Forelimb muscle (tissue), 1 donor: ENCODE measurements around the gene S100A6. TPM values are rescaled to one million over a fixed set of nuclear protein-coding genes. Genes with fewer than 3 reads are reported as not detected.
"Not testable (repeated sequence)": the region's sequence is repeated elsewhere in the genome, so short reads cannot be mapped to it uniquely, and the experiment has no call there.

Source experiments
- DNase-seq: peaks from one replicate; pipeline ENCODE4 v3.0.0-alpha.2; 2013; ENCODE audit warnings: low read depth
- polyA plus RNA-seq: library from polyadenylated mRNA; unstranded; fragments of 120-200 nt; gene quantifications from one replicate; pipeline ENCODE4 v1.2.1, GENCODE V29; 2013; ENCODE audit not compliant: insufficient read length

The S100A6 gene
- polyA plus RNA-seq, 1 donor, result 191 TPM

DNA sequence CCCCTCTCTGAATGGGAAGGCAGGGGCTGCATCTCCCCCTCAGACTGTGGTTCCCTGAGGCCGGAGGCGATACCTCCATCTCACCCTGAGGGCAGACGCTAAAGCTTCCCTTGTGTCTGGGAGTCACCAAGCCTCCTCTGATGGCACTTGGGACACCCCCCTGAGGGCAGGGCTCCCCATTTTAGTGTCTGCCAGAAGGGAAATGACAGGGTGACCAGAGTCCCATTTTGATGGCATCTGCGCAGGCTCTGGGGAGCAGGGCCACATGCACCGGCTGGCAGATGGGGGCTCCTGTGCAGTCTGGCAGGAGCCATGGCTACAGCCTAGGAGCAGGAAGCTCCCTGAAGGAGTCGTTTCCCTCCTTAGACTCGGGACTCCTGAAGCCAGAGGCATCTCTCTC is 28.2 kb upstream of the S100A6 start:
- DNase-seq, result no peak

DNA sequence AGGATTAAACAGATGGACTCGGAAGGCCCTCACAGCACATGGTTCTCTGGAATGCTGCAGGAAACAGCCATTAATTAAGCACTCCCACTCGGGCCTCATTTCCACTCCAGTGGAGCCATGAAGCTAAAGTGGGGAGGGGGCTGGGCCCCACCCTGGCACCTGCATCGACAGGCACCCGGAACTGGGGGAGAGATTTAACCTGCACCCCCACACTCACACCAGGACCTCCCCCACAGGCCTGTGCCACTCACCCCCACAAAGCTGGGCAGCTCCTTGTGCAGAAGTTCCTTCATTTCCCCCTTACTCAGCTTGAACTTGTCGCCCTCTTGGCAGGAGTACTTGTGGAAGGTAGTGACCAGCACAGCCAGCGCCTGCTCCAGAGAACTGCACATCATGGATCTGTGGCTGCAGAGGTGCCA is 27.7 kb upstream of the S100A6 start:
- no peak for DNase-seq

DNA sequence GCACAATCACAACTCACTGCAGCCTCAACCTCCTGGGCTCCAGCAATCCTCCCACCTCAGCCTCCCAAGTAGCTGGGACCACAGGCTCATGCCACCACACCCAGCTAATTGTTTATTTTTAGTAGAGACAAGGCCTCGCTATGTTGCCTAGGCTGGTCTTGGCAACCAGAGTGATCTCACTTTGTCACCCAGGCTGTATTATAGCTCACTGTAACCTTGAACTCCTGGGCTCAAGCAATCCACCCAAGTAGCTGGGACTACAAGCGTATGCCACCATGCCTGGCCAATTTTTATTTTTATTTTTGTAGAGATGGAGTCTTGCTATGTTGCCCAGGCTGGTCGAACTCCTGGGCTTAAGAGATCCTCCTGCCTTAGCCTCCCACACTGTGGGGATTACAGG is 26.2 kb upstream of the S100A6 start:
- not testable (repeated sequence) for DNase-seq

DNA sequence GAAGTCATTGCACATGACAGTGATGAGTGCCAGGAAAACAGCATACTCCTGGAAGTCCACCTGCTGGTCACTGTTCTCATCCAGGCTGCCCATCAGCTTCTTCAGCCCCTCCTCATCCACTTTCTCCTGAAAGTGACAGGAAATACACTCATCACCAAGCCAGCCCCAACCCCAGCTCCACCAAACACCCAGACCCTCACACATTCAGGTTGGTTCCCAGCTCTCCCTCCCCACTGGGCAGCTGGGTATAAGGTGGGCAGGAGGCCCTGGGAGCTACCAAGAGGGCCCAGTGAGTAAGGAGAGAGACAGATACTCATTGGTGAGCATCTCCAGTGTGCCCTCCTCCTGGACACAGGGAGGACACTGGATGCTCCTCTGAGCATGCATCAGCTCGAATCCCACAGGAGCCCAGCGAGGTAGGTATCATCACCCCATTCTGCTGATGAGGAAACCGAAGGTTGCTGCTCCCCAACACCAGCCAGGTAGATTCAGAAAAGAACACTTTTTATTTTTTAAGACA is 25.7 kb upstream of the S100A6 start:
- no peak for DNase-seq

DNA sequence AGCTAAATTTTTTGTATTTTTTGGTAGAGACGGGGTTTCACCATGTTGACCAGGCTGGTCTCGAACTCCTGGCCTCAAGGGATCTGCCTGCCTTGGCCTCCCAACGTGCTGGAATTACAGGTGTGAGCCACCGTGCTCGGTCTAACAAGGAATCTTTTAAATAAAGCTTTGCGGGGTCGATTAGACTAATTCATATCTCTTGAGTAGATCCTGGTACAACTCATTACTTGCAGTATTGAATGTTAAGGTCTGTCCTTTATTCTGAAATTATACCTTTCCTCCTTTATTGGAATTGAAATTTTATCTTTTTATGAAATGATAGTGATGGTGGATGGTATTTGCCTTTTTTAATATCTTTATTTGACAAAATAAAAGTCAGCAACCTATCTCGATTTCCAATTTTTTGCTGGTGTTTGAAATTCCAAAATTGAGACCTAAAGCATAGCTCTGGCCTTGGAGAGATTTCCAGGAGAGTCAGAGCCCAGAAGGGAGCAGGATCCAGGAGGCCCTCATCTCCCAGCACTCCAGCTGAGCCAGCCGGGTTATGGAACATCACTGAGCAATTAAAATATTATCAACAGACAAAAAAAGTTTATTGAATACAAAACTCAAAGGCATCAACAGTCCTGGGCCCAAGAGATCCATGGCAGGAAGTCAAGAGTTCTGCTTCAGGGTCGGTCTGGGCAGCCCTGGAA is 25.1 kb upstream of the S100A6 start:
- no peak for DNase-seq

DNA sequence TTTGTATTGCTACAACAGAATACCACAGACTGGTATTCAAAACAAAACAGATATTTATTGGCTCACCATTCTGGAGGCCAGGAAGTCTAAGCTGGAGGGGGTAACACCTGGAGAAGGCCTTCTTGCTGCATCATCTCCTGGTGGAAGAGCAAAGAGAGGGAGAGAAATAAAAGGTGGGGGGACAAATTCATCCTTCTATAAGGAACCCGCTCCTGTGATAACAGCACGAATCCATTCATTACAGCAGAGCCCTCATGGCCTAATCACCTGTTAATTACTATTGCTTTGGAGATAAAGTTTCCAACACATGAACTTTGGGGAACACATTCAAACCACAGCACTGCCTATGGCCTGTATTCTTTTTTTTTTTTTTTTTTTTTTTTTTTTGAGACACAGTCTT is 24.4 kb upstream of the S100A6 start:
- DNase-seq, result no peak

DNA sequence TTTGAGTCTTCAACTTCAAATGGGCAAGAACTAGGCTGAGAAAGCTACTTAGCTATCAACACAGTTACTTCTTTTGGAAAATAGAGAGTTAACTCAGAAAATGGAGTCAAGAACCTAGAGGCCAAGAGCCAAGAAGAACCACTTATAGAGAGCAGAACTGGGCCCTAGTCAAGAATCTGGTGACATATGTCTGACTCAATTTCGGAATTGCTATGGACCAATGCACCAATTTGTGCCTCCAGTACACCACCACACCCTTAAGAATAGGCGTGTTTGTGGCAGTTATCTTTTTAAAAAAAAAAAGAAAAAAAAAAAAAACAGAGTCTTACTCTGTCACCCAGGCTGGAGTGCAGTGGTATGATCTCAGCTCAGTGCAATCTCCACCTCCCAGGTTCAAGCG is 22.1 kb upstream of the S100A6 start:
- DNase-seq, result no peak

DNA sequence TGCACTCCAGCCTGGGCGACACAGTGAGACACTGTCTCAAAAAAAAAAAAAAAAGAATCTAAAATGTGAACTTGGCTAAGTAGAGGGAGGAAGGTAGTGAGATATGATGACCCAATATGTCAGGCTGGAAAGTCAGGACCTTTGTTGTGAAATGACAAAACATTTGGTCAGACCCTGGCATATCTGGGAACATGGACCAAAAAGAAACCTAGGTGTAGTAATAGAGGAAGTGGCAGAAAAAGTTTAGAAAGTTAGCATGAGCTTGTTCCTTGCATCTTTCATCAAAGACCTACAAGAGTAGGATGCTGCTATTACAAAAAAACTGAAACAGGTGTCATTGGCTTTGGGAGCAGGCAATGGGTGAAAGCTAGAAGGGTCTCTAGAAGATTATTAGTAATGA is 20.6 kb upstream of the S100A6 start:
- DNase-seq, result no peak

DNA sequence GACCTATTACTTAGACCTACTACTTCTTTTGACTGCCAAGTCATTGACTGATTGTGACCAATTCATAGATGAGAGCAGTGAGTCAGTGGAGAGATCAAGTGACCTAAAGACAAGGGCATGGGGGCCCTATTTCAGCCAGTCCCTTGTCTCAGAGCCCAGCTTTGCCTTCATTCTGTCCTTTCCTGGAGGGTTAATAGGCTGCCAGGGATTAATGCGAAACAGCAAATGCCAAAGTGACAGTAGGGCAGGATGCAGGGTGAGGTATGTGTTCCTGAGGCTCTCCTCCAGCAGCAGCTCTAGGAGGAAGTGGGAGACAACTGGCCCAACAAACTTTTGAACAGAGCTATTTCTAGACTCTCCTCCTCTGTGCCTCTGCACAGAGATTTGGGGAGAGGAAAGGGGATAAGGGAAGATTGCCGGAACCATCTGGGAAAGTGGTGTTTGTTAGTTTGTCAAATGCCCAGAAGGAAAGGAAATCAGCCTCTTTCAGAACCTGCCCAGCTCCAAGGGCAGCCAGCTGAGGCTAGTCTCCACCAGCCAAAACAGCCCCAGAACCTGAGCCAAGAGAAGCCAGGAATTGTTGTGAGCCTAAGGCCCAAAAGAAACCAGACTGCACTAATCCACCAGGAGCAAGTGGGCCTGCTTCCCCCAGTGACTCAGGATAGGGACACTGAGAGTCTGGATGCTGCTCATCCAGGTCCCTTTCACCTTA is 18.2 kb upstream of the S100A6 start:
- DNase-seq, result no peak

DNA sequence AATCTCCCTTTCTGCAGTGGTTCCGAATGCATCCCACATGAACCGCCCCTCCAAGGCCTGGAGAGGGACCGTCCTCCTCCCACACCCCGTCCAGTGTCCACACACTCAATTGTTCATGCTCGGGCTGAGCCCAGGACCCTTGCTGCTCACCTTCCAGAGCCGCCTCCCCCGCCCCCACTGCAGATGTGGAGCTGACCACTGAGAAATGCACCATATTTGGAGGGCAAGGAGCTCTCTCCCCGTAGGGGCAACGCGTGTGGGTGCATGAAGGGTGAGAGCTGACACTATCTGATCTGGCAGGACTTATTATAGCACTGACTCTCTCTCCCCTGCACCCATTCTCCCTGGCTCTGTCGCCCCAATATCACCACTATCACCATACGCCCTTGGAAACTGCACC is 17.3 kb upstream of the S100A6 start:
- DNase-seq, result no peak

DNA sequence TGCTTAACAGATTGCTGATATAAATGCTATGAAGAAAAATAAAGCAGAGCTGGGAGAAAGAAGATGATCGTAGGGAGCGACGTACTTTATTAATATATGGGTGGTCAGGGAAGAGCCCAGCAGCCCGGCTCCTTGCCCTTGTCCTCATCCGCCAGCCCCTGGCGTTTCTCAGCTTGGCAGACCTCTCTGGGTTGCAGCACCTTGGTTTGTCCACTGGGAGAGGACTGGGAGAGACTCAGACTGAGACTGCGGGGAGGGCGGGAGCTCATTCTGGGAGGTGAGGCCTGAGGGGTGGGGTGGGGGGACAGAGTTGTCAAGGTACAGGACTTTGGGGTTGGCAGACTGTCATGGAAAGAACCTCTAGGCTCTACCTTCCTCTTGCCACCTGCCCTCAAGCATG is 16.5 kb upstream of the S100A6 start:
- no peak for DNase-seq

DNA sequence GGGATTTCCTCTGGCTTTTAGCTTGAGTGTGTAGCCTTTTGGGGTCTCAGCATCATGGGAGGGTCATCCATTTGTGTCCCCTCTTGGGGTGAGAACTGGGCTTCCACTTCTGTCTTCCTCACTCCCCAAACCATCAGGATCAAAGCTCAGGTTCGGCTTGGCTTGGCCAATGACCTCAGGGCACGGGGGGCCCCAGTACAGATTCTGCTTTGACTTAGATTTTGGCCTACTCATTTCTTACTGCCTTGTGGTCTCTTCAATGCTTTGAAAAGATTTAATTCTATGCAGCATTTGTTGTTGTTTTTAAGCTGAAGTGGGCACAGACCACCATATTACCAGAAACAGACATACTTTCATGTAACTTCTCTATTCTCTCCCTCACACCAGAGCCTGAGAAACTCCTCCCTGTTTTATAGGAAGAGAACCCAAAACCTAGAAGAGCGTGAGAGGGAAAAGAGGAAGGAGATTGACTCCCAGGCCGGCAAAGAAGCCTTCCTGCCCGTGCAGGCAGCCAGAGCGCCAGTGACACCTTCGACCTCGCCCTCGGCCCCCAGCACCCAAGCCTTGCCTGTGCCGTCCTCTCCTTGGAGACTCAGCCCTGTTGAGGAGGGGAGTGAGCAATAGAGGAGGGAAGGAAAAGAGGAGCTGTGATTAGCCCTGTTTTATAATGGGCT is 15.2 kb upstream of the S100A6 start:
- no peak for DNase-seq

DNA sequence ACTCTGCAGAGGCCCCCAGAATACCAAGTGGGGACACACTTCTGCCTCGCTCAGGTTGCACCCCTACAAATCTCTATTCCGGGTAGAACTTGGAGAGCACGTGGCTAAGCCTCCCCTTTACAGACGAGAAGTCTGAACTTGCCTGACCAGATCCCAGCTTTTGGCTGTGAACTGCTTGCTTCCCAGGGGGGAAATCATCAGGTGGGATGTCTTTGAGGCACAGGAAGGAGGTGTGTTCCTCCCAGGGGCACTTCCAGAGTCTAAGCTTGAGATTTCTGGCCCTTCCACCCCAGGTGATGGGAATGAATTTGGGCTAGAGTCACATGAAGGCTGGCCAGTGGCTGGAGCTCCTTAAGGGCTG is 14.6 kb upstream of the S100A6 start:
- no peak for DNase-seq

DNA sequence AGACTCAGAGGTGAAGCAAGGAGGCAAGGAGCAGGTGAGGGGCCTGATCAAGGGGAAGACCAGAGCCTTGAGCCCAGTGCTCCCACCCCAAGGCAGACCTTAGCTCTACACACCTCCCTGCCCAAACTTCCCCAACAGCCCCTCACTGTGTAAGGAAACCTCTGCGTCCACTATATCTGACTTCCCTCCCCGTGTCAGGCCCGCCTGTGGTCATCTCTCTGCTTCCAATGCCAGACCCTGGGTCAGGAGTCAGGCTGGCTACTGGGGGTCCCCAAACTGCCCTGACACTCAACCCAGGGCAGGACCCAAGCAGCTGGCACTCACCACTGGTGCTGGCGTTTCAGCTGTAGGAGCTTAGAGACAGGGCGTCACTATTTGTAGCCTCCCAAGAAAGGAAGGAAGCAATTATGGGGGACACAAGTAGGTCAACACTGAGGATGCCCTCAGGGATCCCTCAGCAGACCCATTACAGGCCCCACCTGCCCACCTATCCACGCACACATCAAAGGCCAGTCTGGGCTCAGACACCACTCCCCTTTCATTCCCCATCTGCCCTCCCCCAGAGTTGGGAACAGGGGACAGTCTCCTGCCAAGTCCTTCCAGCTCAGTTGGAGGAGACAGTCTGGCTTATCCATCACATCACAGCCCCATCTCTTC is 14.1 kb upstream of the S100A6 start:
- no peak for DNase-seq

DNA sequence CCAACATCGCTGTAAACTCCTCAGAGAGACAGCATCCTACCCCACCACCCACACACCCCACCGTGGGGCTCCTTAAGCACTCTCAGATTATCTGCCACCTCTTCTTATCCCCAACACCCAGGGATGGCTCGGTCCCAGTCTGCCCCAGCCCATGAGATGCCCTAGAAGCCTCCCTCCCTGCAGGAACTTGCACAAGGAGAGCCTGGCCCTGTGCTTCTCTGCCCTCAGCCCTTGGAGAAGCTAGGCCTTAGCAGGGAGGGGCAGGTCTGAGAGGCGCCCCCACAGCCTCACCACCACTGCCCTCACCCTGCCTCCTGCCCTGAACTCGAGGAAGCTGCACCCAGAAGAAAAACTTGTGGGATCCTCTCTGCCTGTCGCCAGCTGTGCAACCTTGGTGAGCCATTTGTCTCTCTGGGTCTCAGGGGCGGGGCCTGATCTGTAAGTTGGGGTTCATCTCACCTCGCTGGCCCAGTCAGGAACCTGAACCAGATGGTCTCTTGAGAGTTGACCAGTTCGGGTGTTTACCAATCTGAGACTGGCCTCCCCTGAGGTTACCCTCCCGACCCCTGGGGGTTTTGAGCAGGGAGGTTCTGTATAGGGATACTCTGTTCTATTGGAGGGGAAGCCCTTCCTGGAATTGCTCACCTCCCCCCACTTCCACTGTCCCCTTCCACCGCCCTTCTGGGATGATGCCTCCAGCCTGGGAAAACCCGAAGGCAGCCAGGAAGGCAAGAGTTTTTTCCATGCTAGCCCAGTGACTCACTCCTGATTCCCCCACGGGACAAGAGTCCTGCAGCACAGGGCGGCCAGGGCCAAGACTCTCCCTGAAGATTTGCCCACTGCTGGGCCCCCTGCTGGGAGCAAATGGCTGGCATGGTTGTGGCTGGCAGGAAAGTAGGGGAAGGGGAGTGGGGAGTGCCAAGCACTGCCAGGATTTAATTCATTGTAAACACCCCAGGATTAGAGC is 13.2 kb upstream of the S100A6 start, which contains the start of gene S100A3:
TSS of gene S100A3 (minus strand) at position 537 of the 967 bp plus-strand sequence. CDS start 773 bp downstream, outside the sequence.
- no peak for DNase-seq

DNA sequence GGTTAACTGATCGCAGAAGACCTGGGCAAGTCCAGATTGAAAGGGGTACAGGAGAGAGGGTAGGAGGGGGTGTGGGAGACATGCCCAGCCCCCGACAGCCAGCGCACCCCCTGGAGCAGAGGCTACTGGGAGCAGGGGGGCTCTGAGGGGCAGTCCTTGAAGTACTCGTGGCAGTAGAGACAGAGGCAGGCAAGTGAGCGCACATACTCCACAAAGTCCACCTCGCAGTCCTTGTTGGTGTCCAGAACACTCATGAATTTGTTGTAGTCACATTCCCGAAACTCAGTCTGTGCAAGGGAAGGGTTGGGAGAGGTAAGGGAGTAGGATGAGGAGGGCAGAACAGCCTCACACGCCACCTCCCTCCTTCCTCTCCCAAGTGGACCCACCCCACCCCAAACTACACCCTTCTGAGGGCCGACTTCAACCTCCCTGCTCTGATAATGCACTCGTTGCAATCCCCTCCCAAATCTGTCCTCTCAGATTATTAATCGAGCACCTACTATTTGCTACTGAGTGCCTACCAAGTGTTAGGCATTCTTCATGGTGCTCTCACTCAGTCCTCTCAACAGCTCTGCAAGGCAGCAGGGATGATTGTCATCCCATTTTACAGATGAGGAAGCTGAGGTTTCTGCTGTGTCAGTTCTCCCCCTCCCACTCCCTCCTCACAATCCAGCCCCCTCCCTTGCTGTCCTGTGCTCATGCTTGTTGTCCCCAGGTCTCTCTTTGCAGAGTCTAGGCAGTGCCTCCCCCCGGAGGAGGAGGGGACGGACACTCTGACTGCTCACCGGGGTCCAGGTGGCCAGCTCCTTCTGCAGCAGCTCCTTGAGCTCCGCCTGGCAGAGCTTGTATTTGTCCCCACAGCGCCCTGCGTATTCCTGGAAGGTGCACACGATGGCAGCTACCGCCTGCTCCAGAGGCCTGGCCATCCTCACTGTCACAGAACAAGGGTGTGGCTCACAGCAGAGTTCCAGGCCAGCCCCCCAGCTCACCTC is 12.1 kb upstream of the S100A6 start:
- no peak for DNase-seq

DNA sequence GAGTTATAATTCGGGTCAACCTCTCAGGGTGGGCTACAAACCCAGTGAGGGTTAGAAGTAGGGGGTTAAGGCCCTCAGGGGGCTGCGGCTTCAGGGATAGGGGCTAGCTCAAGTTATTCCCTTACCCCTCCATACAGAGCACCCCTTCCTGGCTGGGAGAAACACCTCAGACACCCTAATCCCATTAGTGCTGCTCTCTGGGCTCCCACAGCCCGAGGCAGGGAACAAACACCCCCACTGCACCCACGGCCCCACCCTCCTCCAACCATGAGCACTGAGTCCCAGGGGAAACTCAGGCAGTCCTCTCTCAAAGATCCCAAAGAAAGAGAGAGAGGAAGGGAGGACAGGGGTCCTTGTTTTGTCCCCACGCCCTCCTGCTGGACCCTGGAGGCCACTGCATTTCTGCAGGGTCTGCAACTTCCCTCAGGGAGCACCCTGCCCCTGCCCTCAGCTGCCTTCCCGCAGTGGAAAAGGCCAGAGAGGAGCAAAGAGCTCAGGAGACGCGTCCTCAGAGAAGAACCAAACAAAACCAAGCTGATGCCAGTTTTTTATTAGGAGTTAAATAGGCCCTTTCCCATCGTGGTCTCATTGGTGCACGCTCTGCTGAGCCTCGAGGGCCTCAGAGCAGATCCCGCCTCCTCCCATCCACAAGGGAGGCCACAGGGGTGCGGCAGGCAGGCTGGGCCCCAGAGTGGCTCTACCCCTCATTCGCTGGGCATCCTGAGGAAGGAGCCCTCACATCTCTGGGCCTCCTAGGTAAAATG is 11.2 kb upstream of the S100A6 start:
- DNase-seq, result no peak

DNA sequence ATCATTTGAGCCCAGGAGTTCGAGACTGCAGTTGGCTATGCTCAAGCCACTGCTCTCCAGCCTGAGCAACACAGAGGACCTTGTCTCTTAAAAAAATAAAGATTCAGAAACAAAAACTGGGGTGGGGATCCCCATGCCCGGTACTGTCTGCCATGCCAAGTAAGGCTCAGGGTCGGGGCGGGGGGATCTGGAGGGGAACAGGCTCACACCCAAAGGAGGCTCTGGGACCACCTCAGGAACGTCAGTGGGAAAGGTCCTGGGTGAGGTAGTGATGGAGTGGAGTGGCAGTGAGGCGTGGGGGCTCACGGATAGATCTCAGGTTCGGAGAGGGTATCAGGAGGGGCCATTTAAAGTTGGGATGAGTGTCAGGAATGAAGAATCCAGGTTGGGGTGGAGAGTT is 10.6 kb upstream of the S100A6 start:
- no peak for DNase-seq
